ENCODE data around the gene EIPR1. TPM values are rescaled to one million over a fixed set of nuclear protein-coding genes. Genes with fewer than 3 reads are reported as not detected.

The EIPR1 gene
- total and polyA plus RNA-seq, 2 of the 4 experiments (the other 2 are of a cell fraction) = 46.5 to 67.4 TPM

- H3K79me1 ChIP-seq (ENCODE audit: low read depth in 1 of 2, low read length in 2 of 2) = peaks cover 18 to 28% of the 10 kb centered on the region in 2 experiments; a peak in 3 of 4 replicates
- in situ Hi-C loops (cut with MboI; ENCODE audit: low sequenced_read_pairs) (no loop called here), dilution Hi-C loops (cut with HindIII; ENCODE audit: low sequenced_read_pairs, unreplicated experiment) (no loop called here), intact Hi-C loops (cut with micrococcal nuclease) (no loop called here)
- no TSS peak for BruUV-seq (replicated peaks)
- no peak overlapping the region for H3K14ac ChIP-seq (replicated peaks; ENCODE audit: low read depth, low read length)
- POLR2A ChIA-PET (ENCODE audit: unreplicated experiment) = no interaction called here
- no peak overlapping the region for H4K8ac ChIP-seq (ENCODE audit: low read depth in 2 of 2, low read length in 2 of 2)
- H3K4me2 ChIP-seq (ENCODE audit: low read depth, low read length) = no peak overlapping the region
- H3K9me1 ChIP-seq (ENCODE audit: insufficient read depth, low read length) = peaks cover 5% of the 10 kb centered on the region; the same call in 1 of the 2 replicates
- no peak overlapping the region for H2BK120ac ChIP-seq (ENCODE audit: low read depth, low read length)
- no peak overlapping the region for H4K91ac ChIP-seq (ENCODE audit: insufficient read depth, low read depth, low read length)
- no peaks in the 10 kb centered on the region for H3K4me1 ChIP-seq (ENCODE audit: control insufficient read depth, insufficient read depth, low read length)
- DNase-seq = no peak
- no peak overlapping the region for H2BK15ac ChIP-seq (ENCODE audit: low read depth, low read length)
- H3K36me3 ChIP-seq (ENCODE audit: control insufficient read depth, insufficient read depth, low read length) = peaks cover 7% of the 10 kb centered on the region; the same call in 1 of the 2 replicates
- H3K27ac ChIP-seq (ENCODE audit: insufficient read depth, low read length) = no peak overlapping the region
- H2AK9ac ChIP-seq (replicated peaks; ENCODE audit: low read depth, low read length, poor library complexity) = no peak overlapping the region
- H3K4ac ChIP-seq (ENCODE audit: low read depth, low read length) = no peak overlapping the region
- H4K20me1 ChIP-seq (ENCODE audit: insufficient read depth, low read length) = peaks cover 10% of the 10 kb centered on the region; the same call in 1 of the 2 replicates
- no peak overlapping the region for H3K56ac ChIP-seq (ENCODE audit: extremely low read depth, insufficient read depth, low read length)
- 93% methylated on average over 3 of the region's 13 CpGs; no CpG with 5 or more reads in 1 of the 2 experiments for WGBS, 2 experiments (ENCODE audit: extremely low coverage in 2 of 2, insufficient read length in 1 of 2)
- ATAC-seq (ENCODE audit: low read depth) = no peak
- no peaks in the 10 kb centered on the region for H3K27me3 ChIP-seq (ENCODE audit: control insufficient read depth, insufficient read depth, low read length)
- no peak overlapping the region for H3K9ac ChIP-seq (ENCODE audit: low read depth, low read length)
- CTCF ChIA-PET = no interaction called here
- no peak overlapping the region for H3K23ac ChIP-seq (ENCODE audit: low read depth, low read length)
- H3K4me3 ChIP-seq (ENCODE audit: insufficient read depth, low read depth, low read length) = no peak overlapping the region
- H2BK20ac ChIP-seq (ENCODE audit: low read depth, low read length) = no peak overlapping the region
- H4K5ac ChIP-seq (ENCODE audit: low read depth, low read length) = no peak overlapping the region
- no peak overlapping the region for H2AFZ ChIP-seq (replicated peaks; ENCODE audit: low read length, poor library complexity)
- no peak overlapping the region for H3K18ac ChIP-seq (ENCODE audit: low read depth, low read length)
- H2AK5ac ChIP-seq (ENCODE audit: low read depth, low read length) = no peak overlapping the region
- TF ChIP-seq SMC3 (IDR thresholded peaks at IDR 0.05; ENCODE audit: low read depth, low read length) (no peak), ELK1 (IDR thresholded peaks at IDR 0.05; ENCODE audit: borderline replicate concordance, low read depth, low read length) (no peak)
- H2BK5ac ChIP-seq (ENCODE audit: low read depth, low read length, poor library complexity, severe bottlenecking) = no peak overlapping the region
- no peaks in the 10 kb centered on the region for H3K9me3 ChIP-seq (ENCODE audit: control insufficient read depth, insufficient read depth, low read length)
These were observed 58.5 kb downstream of the EIPR1 start for GRCh38 chr2:3319134-3319533.

All from IMR-90 (cell line).